ENCODE results near the gene HEATR5A. TPM values are rescaled to one million over a fixed set of nuclear protein-coding genes. Genes with fewer than 3 reads are reported as not detected.
A peak's percentile ranks its signal among the peaks of the same experiment; 100 is the strongest.

The HEATR5A gene
- total and polyA plus RNA-seq, 2 of the 13 experiments (the other 11 are each of a cell fraction or from before 2014, with no cell fraction given): 36.4 to 105 TPM

- no peak for TF ChIP-seq HNRNPH1 (optimal IDR thresholded peaks at IDR 0.05; ENCODE audit: low read depth, low read length)
- TF ChIP-seq NCOA1 (CRISPR knock-in tag; IDR thresholded peaks at IDR 0.05): peak; percentile 73; the same call in 1 of the 2 replicates
- TF ChIP-seq DR1 (CRISPR knock-in tag; IDR thresholded peaks at IDR 0.05): no peak
- TF ChIP-seq FOXO4 (CRISPR knock-in tag; conservative IDR thresholded peaks at IDR 0.05): peak; percentile 13; the same call in 1 of the 2 replicates
- TF ChIP-seq THAP11 (CRISPR knock-in tag; IDR thresholded peaks at IDR 0.05): no peak; the same call in 1 of the 2 replicates
- no peak for TF ChIP-seq NFAT5 (CRISPR knock-in tag; IDR thresholded peaks at IDR 0.05)
- peak; percentile 36; the same call in 1 of the 2 replicates for TF ChIP-seq ZNF367 (CRISPR knock-in tag; IDR thresholded peaks at IDR 0.05; ENCODE audit: borderline replicate concordance)
- TF ChIP-seq ZBTB44 (CRISPR knock-in tag; IDR thresholded peaks at IDR 0.05): no peak
- TF ChIP-seq ZGPAT (CRISPR knock-in tag; IDR thresholded peaks at IDR 0.05): peak; percentile 93; the same call in 1 of the 2 replicates
- TF ChIP-seq FOXA1 (IDR thresholded peaks at IDR 0.05): no peak
- TF ChIP-seq FOXA1 (CRISPR knock-in tag; IDR thresholded peaks at IDR 0.05): peak; percentile 78
- no peak for TF ChIP-seq ZBTB1 (CRISPR knock-in tag; IDR thresholded peaks at IDR 0.05; ENCODE audit: borderline replicate concordance)
- TF ChIP-seq TEAD2 (CRISPR knock-in tag; IDR thresholded peaks at IDR 0.05): no peak
- TF ChIP-seq HOMEZ (CRISPR knock-in tag; IDR thresholded peaks at IDR 0.05; ENCODE audit: low read depth): peak; percentile 70; the same call in 1 of the 2 replicates
- 0 out of 2 replicates have a peak, but pooled peaks have one; percentile 67 for TF ChIP-seq GATA4 (IDR thresholded peaks at IDR 0.05; ENCODE audit: borderline replicate concordance, low read depth)
- peak; percentile 70; the same call in 1 of the 2 replicates for TF ChIP-seq YEATS4 (CRISPR knock-in tag; IDR thresholded peaks at IDR 0.05; ENCODE audit: borderline replicate concordance)
- TF ChIP-seq CHCHD3 (CRISPR knock-in tag; IDR thresholded peaks at IDR 0.05): no peak
Observed at GRCh38 chr14:31261859-31262731, 158.3 kb downstream of the HEATR5A start (continued).
